K562 (cell line): ENCODE measurements around the gene MSTN. TPM values are rescaled to one million over a fixed set of nuclear protein-coding genes. Genes with fewer than 3 reads are reported as not detected.
A peak's percentile ranks its signal among the peaks of the same experiment; 100 is the strongest.

Experiments used
- ATAC-seq: fragments of 200-7000 bp; cut with Tn5 transposase; 3 replicates; pipeline ENCODE4 v1.9.1; 2020; ENCODE audit warnings: moderate library complexity
- BruUV-seq: library from RNA; stranded (reverse); fragments of 400-500 nt; replicated peaks from 2 replicates; lab custom pipeline; 2021; lab: Mats Ljungman, UMichigan
- CTCF ChIA-PET: fragments of 300-600 bp; formaldehyde crosslinking; extraction: SDS; loops from one replicate; lab custom pipeline; 2021; ENCODE audit warnings: low intra/inter-chr PET ratio; lab: Yijun Ruan, JAX
- POLR2A ChIA-PET: fragments of 300-600, 350-650 bp; sonication (Branson Sonifier 250); formaldehyde crosslinking; extraction: SDS; loops from one replicate; lab custom pipeline; 2021; ENCODE audit warnings: antibody characterized with exemption, inconsistent platforms; lab: Yijun Ruan, JAX
- DNase-seq, 4 experiments: peaks; one replicate each; pipeline versions ENCODE4 v3.0.0 to v3.0.0-alpha.2; 2011 to 2018; ENCODE audit warnings: low spot score in 3 of 4, mixed read lengths in 3 of 4; ENCODE audit errors: extremely low read depth in 1 of 4
- FAIRE-seq: peaks from 2 replicates; lab custom pipeline; 2011; peaks lifted over from hg19 to GRCh38; lab: Jason Lieb, UNC
- H2AFZ ChIP-seq: 2 replicates; pipeline ENCODE4 v1.6.0; 2011; ENCODE audit warnings: low read depth, low read length, control low read depth, inconsistent platforms
- H3K27ac ChIP-seq: fragments of 200-600 bp; 3 replicates; pipeline ENCODE4 v1.8.0; 2011; ENCODE audit warnings: low read depth, mild to moderate bottlenecking, control low read depth, inconsistent platforms, low read length, moderate library complexity, mixed read lengths; ENCODE audit errors: extremely low read depth
- H3K27me3 ChIP-seq, 2 experiments: fragments of 300-600 bp in 1 of 2; 2 replicates in 1 of 2; 3 replicates in 1 of 2; pipeline versions ENCODE4 v1.6.0 to v1.8.0; 2011; ENCODE audit warnings: inconsistent platforms in 2 of 2, low read length in 2 of 2, mild to moderate bottlenecking in 1 of 2, mixed read lengths in 1 of 2, moderate library complexity in 1 of 2; ENCODE audit not compliant: control insufficient read depth in 2 of 2, insufficient read depth in 2 of 2
- H3K36me3 ChIP-seq: fragments of 300-600 bp; 3 replicates; pipeline ENCODE4 v1.8.0; 2011; ENCODE audit warnings: mild to moderate bottlenecking, low read length, inconsistent platforms; ENCODE audit not compliant: control insufficient read depth, insufficient read depth
- H3K4me1 ChIP-seq, 2 experiments: fragments of 200-600 bp in 1 of 2; replicated peaks in 1 of 2; 2 replicates in 1 of 2; 3 replicates in 1 of 2; pipeline versions ENCODE4 v1.5.1 to v1.8.0; 2011; ENCODE audit warnings: inconsistent platforms in 2 of 2, low read length in 2 of 2, mild to moderate bottlenecking in 1 of 2, mixed read lengths in 1 of 2, moderate library complexity in 1 of 2; ENCODE audit not compliant: control insufficient read depth in 2 of 2, insufficient read depth in 2 of 2
- H3K4me2 ChIP-seq: 2 replicates; pipeline ENCODE4 v1.6.1; 2011; ENCODE audit warnings: low read length, control low read depth, inconsistent platforms, mixed read lengths; ENCODE audit not compliant: insufficient read depth
- H3K4me3 ChIP-seq: fragments of 200-600 bp; sonication (generic), shearing (Covaris generic); 2 replicates; pipeline ENCODE4 v1.5.1; 2016; ENCODE audit warnings: control low read depth, inconsistent platforms
- H3K79me2 ChIP-seq: fragments of 200-600 bp; 3 replicates; pipeline ENCODE4 v1.8.0; 2011; ENCODE audit warnings: low read length, inconsistent platforms; ENCODE audit not compliant: control insufficient read depth, insufficient read depth
- H3K9ac ChIP-seq, 2 experiments: 2 replicates each; pipeline versions ENCODE4 v1.6.0 to v1.6.1; 2011; ENCODE audit warnings: low read depth in 2 of 2, low read length in 2 of 2, control low read depth in 1 of 2, inconsistent platforms in 1 of 2, mild to moderate bottlenecking in 1 of 2, mixed read lengths in 1 of 2; ENCODE audit not compliant: insufficient read depth in 1 of 2
- H3K9me1 ChIP-seq: one replicate; pipeline ENCODE4 v1.6.0; 2011; ENCODE audit warnings: inconsistent platforms, mild to moderate bottlenecking, low read length, moderate library complexity; ENCODE audit not compliant: control insufficient read depth, insufficient read depth
- H3K9me3 ChIP-seq: replicated peaks from 2 replicates; pipeline ENCODE4 v1.5.1; 2011; ENCODE audit warnings: low read depth, low read length, inconsistent platforms; ENCODE audit not compliant: control insufficient read depth, insufficient read depth
- H4K20me1 ChIP-seq: replicated peaks from 2 replicates; pipeline ENCODE4 v1.6.1; 2011; ENCODE audit warnings: low read length, inconsistent platforms, mixed read lengths; ENCODE audit not compliant: control insufficient read depth, insufficient read depth
- HOXB6 ChIP-seq: fragments of 250-450 bp; sonication (Bioruptor Pico); IDR thresholded peaks from 2 replicates; pipeline ENCODE4 v1.5.1; 2022; ENCODE audit warnings: mild to moderate bottlenecking, borderline replicate concordance
- JUN ChIP-seq, 2 experiments: sonication (generic) in 1 of 2; formaldehyde crosslinking in 1 of 2; IDR thresholded peaks; 2 replicates each; pipeline versions ENCODE4 v1.6.1 to v1.8.0; 2012 to 2022; ENCODE audit warnings: borderline replicate concordance in 2 of 2, mild to moderate bottlenecking in 2 of 2, improper control_type of control experiment in 1 of 2, low read depth in 1 of 2, low read length in 1 of 2, missing genetic modification reagents in 1 of 2
- MCM3 ChIP-seq: fragments of 450-650 bp; IDR thresholded peaks from 2 replicates; pipeline ENCODE4 v1.6.1; 2016
- PHB ChIP-seq: fragments of 250-450 bp; sonication (Bioruptor Pico); IDR thresholded peaks from 2 replicates; pipeline ENCODE4 v1.5.0; 2021
- RBBP5 ChIP-seq: fragments of 200-600 bp; sonication (generic); IDR thresholded peaks from 2 replicates; pipeline ENCODE4 v1.6.1; 2012; ENCODE audit warnings: borderline replicate concordance, mild to moderate bottlenecking, low read length, control low read depth, inconsistent platforms; ENCODE audit not compliant: insufficient read depth, poor library complexity, severe bottlenecking
- SMAD1 ChIP-seq: fragments of 150-350 bp; IDR thresholded peaks from 2 replicates; pipeline ENCODE4 v1.6.1; 2014; ENCODE audit warnings: low read length, low read depth; ENCODE audit not compliant: partially characterized antibody
- SMC3 ChIP-seq: conservative IDR thresholded peaks from 2 replicates; pipeline ENCODE4 v1.6.1; 2011; ENCODE audit warnings: low read depth, low read length, improper control_type of control experiment; ENCODE audit not compliant: insufficient read depth
- ZNF212 ChIP-seq: fragments of 450-650 bp; formaldehyde crosslinking; IDR thresholded peaks from 2 replicates; pipeline ENCODE4 v1.4.0; 2020; ENCODE audit warnings: mild to moderate bottlenecking
- ZNF436 ChIP-seq: fragments of 250-450, 450-650 bp; sonication (Bioruptor Pico); formaldehyde crosslinking; IDR thresholded peaks from 2 replicates; pipeline ENCODE4 v1.7.0; 2020; ENCODE audit warnings: mild to moderate bottlenecking
- WGBS: fragments of 100-300 bp; shearing (Covaris generic); methylation state at CpG from one replicate; pipeline ENCODE4 v1.1.6; 2016; ENCODE audit warnings: low coverage, mixed read lengths; ENCODE audit not compliant: insufficient coverage; ENCODE audit errors: missing lambda C conversion rate; 5-methylcytosine and 5-hydroxymethylcytosine counted together
- in situ Hi-C: fragments of 300-500 bp; cut with MboI; formaldehyde crosslinking; loops from 4 replicates; pipeline ENCODE4 v1.15.0; 2018; ENCODE audit warnings: inconsistent platforms, mixed read lengths
- intact Hi-C: fragments of 100-400 bp; cut with micrococcal nuclease; formaldehyde crosslinking; loops from 2 replicates; pipeline ENCODE4 v1.14.2; 2022
- polyA plus RNA-seq, 8 experiments: library from polyadenylated mRNA; depleted of rRNA in 4 of 8; stranded (reverse) in 5 of 8; unstranded in 3 of 8; fragments of >200 nt; fragmentation: Nextera tagmentation in 2 of 8; fragmentation: Illumina TruSeq in 1 of 8; extraction: Ambion mirVana in 2 of 8; extraction: Trizol in 1 of 8; gene quantifications; 2 replicates each; pipeline versions ENCODE4 v1.2.1 to v1.2.3, GENCODE V29; 2011 to 2014; ENCODE audit warnings: inconsistent platforms in 1 of 8, missing spikeins in 1 of 8
- total RNA-seq, 7 experiments: library from RNA; depleted of rRNA in 6 of 7; stranded (reverse); fragments of >200 nt in 6 of 7; fragmentation: Illumina TruSeq in 2 of 7; extraction: Trizol in 2 of 7; gene quantifications; 2 replicates each; pipeline versions ENCODE4 v1.2.1 to v1.2.3, GENCODE V29; 2011 to 2021; ENCODE audit warnings: low replicate concordance in 1 of 7
- TF ChIP-seq, protein P1 (sequence below): fragments of 450-650 bp; IDR thresholded peaks from 2 replicates; pipeline ENCODE4 v1.6.1; 2016
- TF ChIP-seq, protein P2 (sequence below), 3 experiments: IDR thresholded peaks in 2 of 3; conservative IDR thresholded peaks in 1 of 3; 2 replicates each; pipeline ENCODE4 v1.5.1; 2011 to 2012; ENCODE audit warnings: low read length in 3 of 3, mild to moderate bottlenecking in 3 of 3, control low read depth in 2 of 3, improper control_type of control experiment in 1 of 3, inconsistent platforms in 1 of 3, low read depth in 1 of 3, mixed read lengths in 1 of 3, moderate library complexity in 1 of 3; ENCODE audit not compliant: insufficient read depth in 2 of 3
- TF ChIP-seq, protein P3 (sequence below): IDR thresholded peaks from 2 replicates; pipeline ENCODE4 v1.6.1; 2012; ENCODE audit warnings: low read depth, low read length, improper control_type of control experiment, borderline replicate concordance

Gene MSTN
- total and polyA plus RNA-seq, 9 of the 15 experiments (the other 6 are each of a cell fraction or from before 2014, with no cell fraction given), result not detected

DNA sequence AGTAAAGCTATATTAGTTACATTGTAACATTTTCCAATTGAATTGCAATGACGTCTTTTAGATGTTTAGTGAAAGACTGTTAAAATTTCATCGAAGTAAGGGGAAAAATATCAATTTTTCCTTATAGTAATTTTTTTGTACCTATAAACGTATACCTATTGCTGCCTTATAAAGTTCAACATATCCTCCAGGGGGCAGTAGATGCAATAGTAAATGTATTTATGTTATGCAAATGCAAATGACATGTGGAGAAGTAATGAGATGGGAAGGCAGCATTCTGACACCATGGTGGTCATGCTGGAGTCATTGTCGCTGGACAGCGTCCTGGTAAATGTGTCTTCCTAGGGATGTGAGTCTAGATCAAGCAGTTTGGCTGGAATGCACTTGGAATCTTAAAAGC, 38.7 kb downstream of the MSTN start:
- Histone ChIP-seq H3K9me1 (no peaks in the 10 kb centered on the region), H3K79me2 (no peaks in the 10 kb centered on the region), H3K9ac (no peak overlapping the region), H3K9me3 (no peaks in the 10 kb centered on the region), H3K27me3 (no peaks in the 10 kb centered on the region), H3K4me2 (no peak overlapping the region), H3K27ac (no peak overlapping the region), H2AFZ (no peak overlapping the region), H3K4me3 (no peak overlapping the region), H3K4me1 (no peaks in the 10 kb centered on the region), H3K36me3 (no peaks in the 10 kb centered on the region), H4K20me1 (no peaks in the 10 kb centered on the region)
- 0% methylated on average over 5 of the region's 5 CpGs for WGBS
- peak; percentile 6 to 70 (median 16) for DNase-seq
- BruUV-seq, result no TSS peak
- intact Hi-C loops (loop anchor here (1.0 to 5.0 kb wide), 2 partner anchors 46 to 158 kb away; a partner anchor contains a TSS), in situ Hi-C loops (no loop called here)
- ChIA-PET CTCF (interaction anchor here (0.8 kb wide), 1 partner anchor 254 kb away, joined by 4 read pairs; no protein-coding TSS in a partner anchor), POLR2A (no interaction called here)
- ATAC-seq, result peak; percentile 88
- FAIRE-seq, result peak; percentile 85
- TF ChIP-seq SMAD1 (no peak), HOXB6 (CRISPR knock-in tag) (no peak), ZNF212 (no peak), SMC3 (0 out of 2 replicates have a peak, but pooled peaks have one; percentile 9), ZNF436 (CRISPR knock-in tag) (no peak), RBBP5 (no peak), MCM3 (no peak), JUN (IDR thresholded peaks at IDR 0.05; ENCODE audit: borderline replicate concordance, low read depth, low read length) (no peak), JUN (CRISPR knock-in tag; IDR thresholded peaks at IDR 0.05; ENCODE audit: borderline replicate concordance) (no peak), PHB (CRISPR knock-in tag) (no peak)
- TF ChIP-seq, protein P1, sequence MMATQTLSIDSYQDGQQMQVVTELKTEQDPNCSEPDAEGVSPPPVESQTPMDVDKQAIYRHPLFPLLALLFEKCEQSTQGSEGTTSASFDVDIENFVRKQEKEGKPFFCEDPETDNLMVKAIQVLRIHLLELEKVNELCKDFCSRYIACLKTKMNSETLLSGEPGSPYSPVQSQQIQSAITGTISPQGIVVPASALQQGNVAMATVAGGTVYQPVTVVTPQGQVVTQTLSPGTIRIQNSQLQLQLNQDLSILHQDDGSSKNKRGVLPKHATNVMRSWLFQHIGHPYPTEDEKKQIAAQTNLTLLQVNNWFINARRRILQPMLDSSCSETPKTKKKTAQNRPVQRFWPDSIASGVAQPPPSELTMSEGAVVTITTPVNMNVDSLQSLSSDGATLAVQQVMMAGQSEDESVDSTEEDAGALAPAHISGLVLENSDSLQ, result peak; percentile 30; the same call in 1 of the 2 replicates
- TF ChIP-seq, protein P2, sequence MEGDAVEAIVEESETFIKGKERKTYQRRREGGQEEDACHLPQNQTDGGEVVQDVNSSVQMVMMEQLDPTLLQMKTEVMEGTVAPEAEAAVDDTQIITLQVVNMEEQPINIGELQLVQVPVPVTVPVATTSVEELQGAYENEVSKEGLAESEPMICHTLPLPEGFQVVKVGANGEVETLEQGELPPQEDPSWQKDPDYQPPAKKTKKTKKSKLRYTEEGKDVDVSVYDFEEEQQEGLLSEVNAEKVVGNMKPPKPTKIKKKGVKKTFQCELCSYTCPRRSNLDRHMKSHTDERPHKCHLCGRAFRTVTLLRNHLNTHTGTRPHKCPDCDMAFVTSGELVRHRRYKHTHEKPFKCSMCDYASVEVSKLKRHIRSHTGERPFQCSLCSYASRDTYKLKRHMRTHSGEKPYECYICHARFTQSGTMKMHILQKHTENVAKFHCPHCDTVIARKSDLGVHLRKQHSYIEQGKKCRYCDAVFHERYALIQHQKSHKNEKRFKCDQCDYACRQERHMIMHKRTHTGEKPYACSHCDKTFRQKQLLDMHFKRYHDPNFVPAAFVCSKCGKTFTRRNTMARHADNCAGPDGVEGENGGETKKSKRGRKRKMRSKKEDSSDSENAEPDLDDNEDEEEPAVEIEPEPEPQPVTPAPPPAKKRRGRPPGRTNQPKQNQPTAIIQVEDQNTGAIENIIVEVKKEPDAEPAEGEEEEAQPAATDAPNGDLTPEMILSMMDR (IDR thresholded peaks at IDR 0.05 in 2 of 3, conservative IDR thresholded peaks at IDR 0.05 in 1 of 3; ENCODE audit: insufficient read depth in 2 of 3, low read depth in 1 of 3, low read length in 3 of 3), result peak; percentile 35 to 60 (median 35); a peak in 4 of 6 replicates
- TF ChIP-seq, protein P3, sequence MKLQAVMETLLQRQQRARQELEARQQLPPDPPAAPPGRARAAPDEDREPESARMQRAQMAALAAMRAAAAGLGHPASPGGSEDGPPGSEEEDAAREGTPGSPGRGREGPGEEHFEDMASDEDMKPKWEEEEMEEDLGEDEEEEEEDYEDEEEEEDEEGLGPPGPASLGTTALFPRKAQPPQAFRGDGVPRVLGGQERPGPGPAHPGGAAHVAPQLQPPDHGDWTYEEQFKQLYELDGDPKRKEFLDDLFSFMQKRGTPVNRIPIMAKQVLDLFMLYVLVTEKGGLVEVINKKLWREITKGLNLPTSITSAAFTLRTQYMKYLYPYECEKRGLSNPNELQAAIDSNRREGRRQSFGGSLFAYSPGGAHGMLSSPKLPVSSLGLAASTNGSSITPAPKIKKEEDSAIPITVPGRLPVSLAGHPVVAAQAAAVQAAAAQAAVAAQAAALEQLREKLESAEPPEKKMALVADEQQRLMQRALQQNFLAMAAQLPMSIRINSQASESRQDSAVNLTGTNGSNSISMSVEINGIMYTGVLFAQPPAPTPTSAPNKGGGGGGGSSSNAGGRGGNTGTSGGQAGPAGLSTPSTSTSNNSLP, result 0 out of 2 replicates have a peak, but pooled peaks have one; percentile 19
